ENCODE measurements around the gene BPIFB1. TPM values are rescaled to one million over a fixed set of nuclear protein-coding genes. Genes with fewer than 3 reads are reported as not detected.

The BPIFB1 gene
- polyA plus RNA-seq, 1 donor (not counting 4 experiments of a cell fraction or from before 2014, with no cell fraction given), result not detected

GRCh38 chr20:33345342-33345741 lies 62.3 kb downstream of the BPIFB1 start:
- dilution Hi-C loops (cut with MboI; ENCODE audit: extremely low pct_ligation_motif_present, low sequenced_read_pairs), result no loop called here
- no peak overlapping the region for H3K27ac ChIP-seq (ENCODE audit: control insufficient read depth, insufficient read depth, low read length)
- H3K36me3 ChIP-seq (ENCODE audit: control insufficient read depth in 2 of 2, extremely low read depth in 1 of 2, insufficient read depth in 2 of 2, low read length in 2 of 2), result no peaks in the 10 kb centered on the region
- no peaks in the 10 kb centered on the region for H3K79me2 ChIP-seq (ENCODE audit: control insufficient read depth, insufficient read depth, low read length)
- H2AFZ ChIP-seq (ENCODE audit: control insufficient read depth, low read length), result no peak overlapping the region
- no peaks in the 10 kb centered on the region for H3K9me1 ChIP-seq (ENCODE audit: control insufficient read depth, extremely low read depth, insufficient read depth, low read length)
- no peak overlapping the region for H3K4me2 ChIP-seq (ENCODE audit: control insufficient read depth, extremely low read depth, insufficient read depth, low read depth, low read length)
- H3K9ac ChIP-seq (ENCODE audit: control insufficient read depth, extremely low read depth, insufficient read depth, low read length), result no peak overlapping the region
- H3K4me1 ChIP-seq (ENCODE audit: control insufficient read depth, extremely low read depth, insufficient read depth, low read length), result no peaks in the 10 kb centered on the region
- TF ChIP-seq CTCF (optimal IDR thresholded peaks at IDR 0.05 in 1 of 3, IDR thresholded peaks at IDR 0.05 in 1 of 3, conservative IDR thresholded peaks at IDR 0.05 in 1 of 3; ENCODE audit: extremely low read depth in 1 of 3, insufficient read depth in 2 of 3, low read length in 3 of 3) (no peak), EZH2 (IDR thresholded peaks at IDR 0.05; ENCODE audit: low read length) (no peak)
- H3K27me3 ChIP-seq (ENCODE audit: control insufficient read depth, extremely low read depth, insufficient read depth, low read length), result no peaks in the 10 kb centered on the region
- H3K4me3 ChIP-seq (ENCODE audit: control insufficient read depth in 2 of 3, extremely low read depth in 1 of 3, insufficient read depth in 2 of 3, low read depth in 1 of 3, low read length in 3 of 3), result no peak overlapping the region
- FAIRE-seq (no peak), DNase-seq (ENCODE audit: low read depth, low spot score) (no peak)
- H4K20me1 ChIP-seq (ENCODE audit: control insufficient read depth, extremely low read depth, insufficient read depth, low read length), result no peaks in the 10 kb centered on the region
- H3K9me3 ChIP-seq (ENCODE audit: control insufficient read depth, low read depth, low read length), result no peaks in the 10 kb centered on the region

- Histone ChIP-seq H3K4me2 (ENCODE audit: control insufficient read depth, extremely low read depth, insufficient read depth, low read depth, low read length) (no peak overlapping the region), H3K9me3 (ENCODE audit: control insufficient read depth, low read depth, low read length) (no peaks in the 10 kb centered on the region), H3K27me3 (ENCODE audit: control insufficient read depth, extremely low read depth, insufficient read depth, low read length) (no peaks in the 10 kb centered on the region), H2AFZ (ENCODE audit: control insufficient read depth, low read length) (no peak overlapping the region), H3K27ac (ENCODE audit: control insufficient read depth, insufficient read depth, low read length) (no peak overlapping the region), H3K79me2 (ENCODE audit: control insufficient read depth, insufficient read depth, low read length) (no peaks in the 10 kb centered on the region), H3K4me3 (ENCODE audit: control insufficient read depth in 2 of 3, extremely low read depth in 1 of 3, insufficient read depth in 2 of 3, low read depth in 1 of 3, low read length in 3 of 3) (no peak overlapping the region), H3K36me3 (ENCODE audit: control insufficient read depth in 2 of 2, extremely low read depth in 1 of 2, insufficient read depth in 2 of 2, low read length in 2 of 2) (no peaks in the 10 kb centered on the region), H4K20me1 (ENCODE audit: control insufficient read depth, extremely low read depth, insufficient read depth, low read length) (no peaks in the 10 kb centered on the region), H3K4me1 (ENCODE audit: control insufficient read depth, extremely low read depth, insufficient read depth, low read length) (no peaks in the 10 kb centered on the region), H3K9me1 (ENCODE audit: control insufficient read depth, extremely low read depth, insufficient read depth, low read length) (no peaks in the 10 kb centered on the region), H3K9ac (ENCODE audit: control insufficient read depth, extremely low read depth, insufficient read depth, low read length) (no peak overlapping the region)
- DNase-seq (ENCODE audit: low read depth, low spot score), result no peak
- TF ChIP-seq EZH2 (IDR thresholded peaks at IDR 0.05; ENCODE audit: low read length) (no peak), CTCF (optimal IDR thresholded peaks at IDR 0.05 in 1 of 3, IDR thresholded peaks at IDR 0.05 in 1 of 3, conservative IDR thresholded peaks at IDR 0.05 in 1 of 3; ENCODE audit: extremely low read depth in 1 of 3, insufficient read depth in 2 of 3, low read length in 3 of 3) (no peak)
- FAIRE-seq, result no peak
- dilution Hi-C loops (cut with MboI; ENCODE audit: extremely low pct_ligation_motif_present, low sequenced_read_pairs), result no loop called here
Measured at GRCh38 chr20:33348136-33348937, 65.3 kb downstream of the BPIFB1 start.
